Testis (tissue), 3 donors: ENCODE results near the gene TTLL8. TPM values are rescaled to one million over a fixed set of nuclear protein-coding genes. Genes with fewer than 3 reads are reported as not detected.

ENCODE experiments used
- DNase-seq: peaks from one replicate; pipeline ENCODE4 v3.0.0-alpha.2; 2019
- H3K27ac ChIP-seq, 2 donors: fragments of 200-600 bp; sonication (generic); one replicate each; pipeline ENCODE4 v1.5.1; 2019
- H3K27me3 ChIP-seq: fragments of 200-600 bp; sonication (generic); one replicate; pipeline ENCODE4 v1.5.1; 2019
- H3K36me3 ChIP-seq: fragments of 200-600 bp; sonication (generic); one replicate; pipeline ENCODE4 v1.5.1; 2017; ENCODE audit warnings: low read depth; ENCODE audit errors: missing control alignments
- H3K4me1 ChIP-seq: fragments of 200-600 bp; sonication (generic); one replicate; pipeline ENCODE4 v1.5.1; 2019
- H3K4me3 ChIP-seq, 2 donors: fragments of 200-600 bp; sonication (generic); one replicate each; pipeline ENCODE4 v1.5.1; 2017 to 2019
- H3K9me3 ChIP-seq: fragments of 200-600 bp; sonication (generic); one replicate; pipeline ENCODE4 v1.5.1; 2017
- POLR2A ChIP-seq: fragments of 450-650 bp; IDR thresholded peaks from one replicate; pipeline ENCODE4 v1.6.1; 2017; ENCODE audit warnings: antibody characterized with exemption, mild to moderate bottlenecking, moderate library complexity
- WGBS, 2 donors: methylation state at CpG; one replicate each; pipeline ENCODE4 v1.1.5; 2018; 5-methylcytosine and 5-hydroxymethylcytosine counted together
- intact Hi-C: fragments of 100-400 bp; cut with DNase I; formaldehyde crosslinking; loops from one replicate; pipeline ENCODE4 v1.15.1; 2023; ENCODE audit warnings: low total_unique reads
- polyA plus RNA-seq: library from polyadenylated mRNA; stranded (reverse); fragments of 350-450 nt; fragmentation: Illumina TruSeq; extraction: RNeasy Lipid Tissue Mini Kit (QIAGEN cat#74804); gene quantifications from one replicate; pipeline ENCODE4 v1.2.3, GENCODE V29; 2014; ENCODE audit warnings: low read depth, low replicate concordance; ENCODE audit not compliant: insufficient read depth
- total RNA-seq, 2 donors: library from RNA; depleted of rRNA; stranded (reverse); fragments of >200 nt; gene quantifications; one replicate each; pipeline ENCODE4 v1.2.3, GENCODE V29; 2016
- TF ChIP-seq, protein P1 (sequence below), 3 experiments: fragments of 450-650 bp in 2 of 3; fragments of 200-600 bp in 1 of 3; sonication (generic) in 1 of 3; IDR thresholded peaks; one replicate each; pipeline ENCODE4 v1.5.1; 2016 to 2019; ENCODE audit warnings: antibody characterized with exemption in 3 of 3, mild to moderate bottlenecking in 2 of 3, moderate library complexity in 1 of 3

TTLL8 gene
- total and polyA plus RNA-seq, 3 donors from 2014 or later: 5.1 to 11.9 (median 11.3) TPM

DNA sequence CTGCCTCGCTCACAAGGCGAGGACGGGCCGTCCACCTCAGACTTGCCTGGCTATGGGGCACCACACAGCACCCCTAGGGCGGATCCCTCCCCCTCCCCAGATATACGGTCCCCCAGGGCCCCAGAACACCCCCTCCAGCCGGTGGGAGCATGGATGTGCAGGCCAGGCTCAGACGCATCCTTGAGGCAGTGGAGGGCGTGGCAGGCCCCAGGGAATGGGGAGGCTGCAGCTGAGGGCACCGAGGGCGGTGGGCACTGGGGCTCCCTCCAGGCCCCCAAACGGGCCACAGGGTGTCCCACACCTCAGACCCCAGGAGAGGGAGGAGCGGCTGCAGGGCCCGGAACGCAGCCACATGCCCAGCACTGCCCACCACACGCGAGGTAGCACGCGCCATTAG lies 12.1 kb downstream of the TTLL8 start:
- H3K4me3 ChIP-seq: no peak overlapping the region
- H3K27me3 ChIP-seq: no peaks in the 10 kb centered on the region
- no peak for TF ChIP-seq POLR2A
- TF ChIP-seq, protein P1, sequence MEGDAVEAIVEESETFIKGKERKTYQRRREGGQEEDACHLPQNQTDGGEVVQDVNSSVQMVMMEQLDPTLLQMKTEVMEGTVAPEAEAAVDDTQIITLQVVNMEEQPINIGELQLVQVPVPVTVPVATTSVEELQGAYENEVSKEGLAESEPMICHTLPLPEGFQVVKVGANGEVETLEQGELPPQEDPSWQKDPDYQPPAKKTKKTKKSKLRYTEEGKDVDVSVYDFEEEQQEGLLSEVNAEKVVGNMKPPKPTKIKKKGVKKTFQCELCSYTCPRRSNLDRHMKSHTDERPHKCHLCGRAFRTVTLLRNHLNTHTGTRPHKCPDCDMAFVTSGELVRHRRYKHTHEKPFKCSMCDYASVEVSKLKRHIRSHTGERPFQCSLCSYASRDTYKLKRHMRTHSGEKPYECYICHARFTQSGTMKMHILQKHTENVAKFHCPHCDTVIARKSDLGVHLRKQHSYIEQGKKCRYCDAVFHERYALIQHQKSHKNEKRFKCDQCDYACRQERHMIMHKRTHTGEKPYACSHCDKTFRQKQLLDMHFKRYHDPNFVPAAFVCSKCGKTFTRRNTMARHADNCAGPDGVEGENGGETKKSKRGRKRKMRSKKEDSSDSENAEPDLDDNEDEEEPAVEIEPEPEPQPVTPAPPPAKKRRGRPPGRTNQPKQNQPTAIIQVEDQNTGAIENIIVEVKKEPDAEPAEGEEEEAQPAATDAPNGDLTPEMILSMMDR (IDR thresholded peaks at IDR 0.05): no peak
- H3K9me3 ChIP-seq: no peaks in the 10 kb centered on the region
- no peaks in the 10 kb centered on the region for H3K4me1 ChIP-seq
- no peaks in the 10 kb centered on the region for H3K36me3 ChIP-seq
- H3K27ac ChIP-seq: no peak overlapping the region
- intact Hi-C loops: no loop called here
- WGBS, 2 donors: 78 to 79% methylated on average over 10 to 19 of the region's 19 CpGs
- DNase-seq: no peak

DNA sequence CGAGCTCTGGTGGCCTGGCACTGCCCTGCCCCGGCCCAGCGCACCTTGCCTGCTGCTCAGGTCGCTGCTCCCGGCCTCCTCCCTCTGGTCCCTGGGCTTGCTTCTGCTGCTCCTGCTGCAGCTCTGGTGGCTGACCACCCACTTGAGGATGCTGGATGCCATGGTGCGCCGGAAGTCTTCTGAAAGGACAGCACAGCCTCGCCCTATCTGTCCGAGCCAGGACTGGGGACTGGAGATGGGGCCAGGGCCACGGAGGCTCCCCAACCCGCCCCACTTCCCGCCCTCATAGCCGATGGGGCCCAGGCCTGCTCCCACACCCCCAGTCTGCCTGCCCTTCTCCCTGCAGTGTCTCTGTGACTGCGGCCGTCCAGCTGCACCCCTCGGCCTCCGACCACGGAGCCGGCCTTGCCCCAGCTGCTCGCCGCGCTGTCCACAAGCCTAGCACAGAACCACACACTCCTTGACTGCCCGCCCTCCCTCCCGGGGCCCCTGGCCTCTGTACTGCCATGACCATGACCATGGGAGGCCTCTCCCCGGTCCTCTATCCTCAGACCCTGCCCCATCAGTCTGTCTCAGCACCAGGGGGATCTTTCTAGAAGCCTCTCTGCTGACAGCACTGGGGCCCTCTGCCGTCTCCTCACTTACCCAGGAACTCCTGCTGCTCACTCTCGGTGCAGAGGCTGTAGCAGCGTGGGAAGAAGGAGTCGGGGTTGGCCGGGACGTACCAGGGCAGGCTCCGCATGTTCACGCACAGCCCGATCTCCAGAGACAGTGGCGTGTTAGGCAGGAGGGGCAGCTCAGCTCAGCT lies 12.7 kb downstream of the TTLL8 start:
- no peaks in the 10 kb centered on the region for H3K36me3 ChIP-seq
- no peak overlapping the region for H3K27ac ChIP-seq
- intact Hi-C loops: no loop called here
- WGBS, 2 donors: 78 to 85% methylated on average over 10 to 35 of the region's 35 CpGs
- TF ChIP-seq, protein P1 (IDR thresholded peaks at IDR 0.05): no peak
- no peak for TF ChIP-seq POLR2A
- no peaks in the 10 kb centered on the region for H3K4me1 ChIP-seq
- H3K4me3 ChIP-seq: no peak overlapping the region
- no peak for DNase-seq
- no peaks in the 10 kb centered on the region for H3K27me3 ChIP-seq
- H3K9me3 ChIP-seq: no peaks in the 10 kb centered on the region

DNA sequence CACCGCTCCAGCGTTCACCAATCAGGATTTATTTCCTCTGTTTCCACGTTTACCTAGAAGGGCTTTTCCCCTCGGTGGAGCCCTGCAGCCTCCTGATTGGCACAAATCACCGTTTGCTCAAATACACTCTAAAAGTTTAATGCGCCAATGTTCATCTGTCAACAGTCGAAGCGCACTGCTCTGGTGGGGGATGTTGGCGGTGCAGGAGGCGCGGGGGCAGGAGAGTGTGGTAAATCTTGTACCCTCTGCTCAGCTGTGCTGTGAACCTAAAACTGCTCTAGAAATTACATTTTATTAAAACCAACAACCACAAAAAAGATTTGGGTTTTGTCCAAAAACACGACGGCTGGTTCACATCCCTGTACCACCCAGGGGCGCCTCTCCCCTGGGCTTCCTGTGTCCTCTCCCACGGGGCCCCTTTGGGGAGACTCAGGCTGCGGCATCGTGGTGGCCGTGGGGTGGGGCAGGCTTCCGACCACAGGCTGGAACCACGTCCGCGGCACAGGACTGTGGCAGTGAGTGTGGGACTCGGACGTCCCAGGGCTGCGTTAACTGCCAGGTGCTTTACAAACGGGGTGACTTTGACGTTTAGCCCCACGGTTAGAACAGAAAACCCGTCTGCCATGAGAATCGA lies 13.5 kb downstream of the TTLL8 start:
- Histone ChIP-seq H3K36me3 (no peaks in the 10 kb centered on the region), H3K27ac (no peak overlapping the region)

DNA sequence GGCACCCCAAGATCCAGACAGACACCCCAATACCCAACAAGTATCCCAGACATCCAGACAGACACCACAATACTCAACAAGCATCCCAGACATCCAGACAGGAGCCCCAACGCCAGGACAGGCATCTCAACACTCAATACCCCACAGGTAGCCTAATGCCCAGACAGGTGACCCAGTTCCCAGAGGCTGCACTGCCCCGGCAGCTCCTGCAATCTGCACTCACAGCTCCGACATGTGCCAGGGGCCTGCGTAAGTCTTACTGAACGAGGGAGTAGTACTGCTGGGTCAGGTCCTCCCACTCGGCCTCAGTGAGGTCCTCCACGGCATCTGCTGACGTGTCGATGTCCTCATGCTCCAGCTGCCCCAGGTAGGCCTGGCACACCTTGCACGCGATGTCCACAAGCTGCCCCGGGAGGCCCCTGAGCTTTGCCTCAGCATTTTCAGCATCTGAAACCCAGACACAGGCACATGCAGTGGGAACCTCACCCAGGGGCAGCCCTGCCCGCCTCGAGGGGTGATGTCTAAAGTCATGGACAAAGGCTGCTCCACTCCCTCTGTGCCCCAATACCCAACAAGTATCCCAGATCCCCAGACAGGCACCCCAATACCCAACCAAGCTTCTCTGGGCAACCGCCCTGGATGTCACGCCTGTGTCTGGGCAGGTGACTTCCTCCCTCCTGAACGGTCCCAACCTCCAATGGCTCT lies 16.6 kb downstream of the TTLL8 start:
- H3K27ac ChIP-seq: no peak overlapping the region
- no peak for DNase-seq
- H3K36me3 ChIP-seq: no peaks in the 10 kb centered on the region
- TF ChIP-seq, protein P1 (IDR thresholded peaks at IDR 0.05): no peak
- TF ChIP-seq POLR2A: no peak
- 84 to 93% methylated on average over 4 to 17 of the region's 17 CpGs for WGBS, 2 donors
- no peak overlapping the region for H3K4me3 ChIP-seq
- no peaks in the 10 kb centered on the region for H3K4me1 ChIP-seq
- H3K27me3 ChIP-seq: no peaks in the 10 kb centered on the region
- no peaks in the 10 kb centered on the region for H3K9me3 ChIP-seq
- intact Hi-C loops: no loop called here

More for the DNA sequence above, 13.5 kb downstream of the TTLL8 start:
- TF ChIP-seq, protein P1 (IDR thresholded peaks at IDR 0.05): no peak
- no peak for TF ChIP-seq POLR2A
- WGBS, 2 donors: 78 to 82% methylated on average over 26 to 30 of the region's 30 CpGs
- Histone ChIP-seq H3K9me3 (no peaks in the 10 kb centered on the region), H3K4me1 (no peaks in the 10 kb centered on the region), H3K4me3 (no peak overlapping the region), H3K27me3 (no peaks in the 10 kb centered on the region)
- intact Hi-C loops: no loop called here
- DNase-seq: no peak
